Left ventricle myocardium inferior (tissue), 1 donor: ENCODE results near the gene CTSD. TPM values are rescaled to one million over a fixed set of nuclear protein-coding genes. Genes with fewer than 3 reads are reported as not detected.

Experiments used
- DNase-seq: peaks from one replicate; pipeline ENCODE4 v3.0.0-alpha.2; 2020
- H3K27ac ChIP-seq: fragments of 200-600 bp; replicated peaks from 2 replicates; pipeline ENCODE4 v1.8.0; 2021
- H3K27me3 ChIP-seq: fragments of 200-600 bp; 2 replicates; pipeline ENCODE4 v1.8.0; 2021; ENCODE audit warnings: low read depth
- H3K36me3 ChIP-seq: fragments of 200-600 bp; 2 replicates; pipeline ENCODE4 v1.8.0; 2021
- H3K4me1 ChIP-seq: fragments of 200-600 bp; 2 replicates; pipeline ENCODE4 v1.8.0; 2021
- H3K4me3 ChIP-seq: fragments of 200-600 bp; 2 replicates; pipeline ENCODE4 v1.8.0; 2021; ENCODE audit warnings: mild to moderate bottlenecking, moderate library complexity
- H3K9me3 ChIP-seq: fragments of 200-600 bp; replicated peaks from 2 replicates; pipeline ENCODE4 v1.8.0; 2021
- CTCF ChIP-seq: fragments of 200-600 bp; IDR thresholded peaks from 2 replicates; pipeline ENCODE4 v1.8.0; 2021; ENCODE audit warnings: antibody characterized with exemption, mild to moderate bottlenecking, borderline replicate concordance
- intact Hi-C: fragments of 100-400 bp; cut with micrococcal nuclease; formaldehyde crosslinking; loops from one replicate; pipeline ENCODE4 v1.11.0; 2022
- total RNA-seq: library from RNA; stranded (reverse); fragmentation: NEBNext Ultra II Directional; extraction: Animal tissue kit (Norgen Biotek cat#: 25700); gene quantifications from one replicate; pipeline ENCODE4 v1.2.1, GENCODE V29; 2021
- donor health status: DM: no; HTN: yes; CAD: no; lungs with severe emphysema.

The CTSD gene
- total RNA-seq, 1 donor from 2014 or later = 831 TPM

GRCh38 chr11:1761110-1761856, 2.4 kb downstream of the CTSD start:
- peaks cover 49% of the 10 kb centered on the region for H3K36me3 ChIP-seq
- peaks cover 83% of the 10 kb centered on the region for H3K4me1 ChIP-seq
- no peak for TF ChIP-seq CTCF
- intact Hi-C loops = no loop called here
- no peaks in the 10 kb centered on the region for H3K9me3 ChIP-seq
- H3K27ac ChIP-seq = peak overlapping the region; percentile 98
- H3K27me3 ChIP-seq = no peaks in the 10 kb centered on the region
- DNase-seq = no peak
- H3K4me3 ChIP-seq = peak overlapping the region; percentile 99

- H3K9me3 ChIP-seq = no peaks in the 10 kb centered on the region
- TF ChIP-seq CTCF = no peak
- H3K4me1 ChIP-seq = peaks cover 90% of the 10 kb centered on the region
- peak overlapping the region; percentile 98 for H3K27ac ChIP-seq
- intact Hi-C loops = no loop called here
- peak overlapping the region; percentile 99 for H3K4me3 ChIP-seq
- H3K36me3 ChIP-seq = peaks cover 52% of the 10 kb centered on the region
- peak; percentile 89 for DNase-seq
- no peaks in the 10 kb centered on the region for H3K27me3 ChIP-seq
Observed at GRCh38 chr11:1760351-1761109, 3.2 kb downstream of the CTSD start.

GRCh38 chr11:1759851-1760220, 3.9 kb downstream of the CTSD start:
- Histone ChIP-seq H3K27ac (peak overlapping the region; percentile 98), H3K4me3 (peak overlapping the region; percentile 99), H3K9me3 (no peaks in the 10 kb centered on the region), H3K4me1 (peaks cover 97% of the 10 kb centered on the region), H3K36me3 (peaks cover 58% of the 10 kb centered on the region), H3K27me3 (no peaks in the 10 kb centered on the region)
- DNase-seq = no peak
- intact Hi-C loops = no loop called here
- TF ChIP-seq CTCF = no peak

GRCh38 chr11:1759151-1759850, 4.4 kb downstream of the CTSD start:
- H3K4me3 ChIP-seq = peak overlapping the region; percentile 99
- H3K27ac ChIP-seq = peak overlapping the region; percentile 98
- no peaks in the 10 kb centered on the region for H3K9me3 ChIP-seq
- intact Hi-C loops = no loop called here
- peaks cover 63% of the 10 kb centered on the region for H3K36me3 ChIP-seq
- no peak for TF ChIP-seq CTCF
- no peaks in the 10 kb centered on the region for H3K27me3 ChIP-seq
- no peak for DNase-seq
- peaks cover 97% of the 10 kb centered on the region for H3K4me1 ChIP-seq

GRCh38 chr11:1758611-1759150, 5.0 kb downstream of the CTSD start:
- no peak for DNase-seq
- intact Hi-C loops = no loop called here
- Histone ChIP-seq H3K9me3 (no peaks in the 10 kb centered on the region), H3K36me3 (peaks cover 67% of the 10 kb centered on the region), H3K27ac (peak overlapping the region; percentile 98), H3K4me3 (no peak overlapping the region), H3K27me3 (no peaks in the 10 kb centered on the region), H3K4me1 (peaks cover 98% of the 10 kb centered on the region)
- no peak for TF ChIP-seq CTCF
